Measurements from ENCODE around the gene PPM1L.

- TF ChIP-seq, protein P1, sequence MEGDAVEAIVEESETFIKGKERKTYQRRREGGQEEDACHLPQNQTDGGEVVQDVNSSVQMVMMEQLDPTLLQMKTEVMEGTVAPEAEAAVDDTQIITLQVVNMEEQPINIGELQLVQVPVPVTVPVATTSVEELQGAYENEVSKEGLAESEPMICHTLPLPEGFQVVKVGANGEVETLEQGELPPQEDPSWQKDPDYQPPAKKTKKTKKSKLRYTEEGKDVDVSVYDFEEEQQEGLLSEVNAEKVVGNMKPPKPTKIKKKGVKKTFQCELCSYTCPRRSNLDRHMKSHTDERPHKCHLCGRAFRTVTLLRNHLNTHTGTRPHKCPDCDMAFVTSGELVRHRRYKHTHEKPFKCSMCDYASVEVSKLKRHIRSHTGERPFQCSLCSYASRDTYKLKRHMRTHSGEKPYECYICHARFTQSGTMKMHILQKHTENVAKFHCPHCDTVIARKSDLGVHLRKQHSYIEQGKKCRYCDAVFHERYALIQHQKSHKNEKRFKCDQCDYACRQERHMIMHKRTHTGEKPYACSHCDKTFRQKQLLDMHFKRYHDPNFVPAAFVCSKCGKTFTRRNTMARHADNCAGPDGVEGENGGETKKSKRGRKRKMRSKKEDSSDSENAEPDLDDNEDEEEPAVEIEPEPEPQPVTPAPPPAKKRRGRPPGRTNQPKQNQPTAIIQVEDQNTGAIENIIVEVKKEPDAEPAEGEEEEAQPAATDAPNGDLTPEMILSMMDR (IDR thresholded peaks at IDR 0.05): no peak
- TF ChIP-seq POLR2A (IDR thresholded peaks at IDR 0.05; ENCODE audit: low read depth): no peak
- no peak for TF ChIP-seq POLR2AphosphoS5 (IDR thresholded peaks at IDR 0.05)
- no peak for TF ChIP-seq EP300 (IDR thresholded peaks at IDR 0.05)
Observed at GRCh38 chr3:161083131-161083530, 327.1 kb downstream of the PPM1L start.
